Measurements from ENCODE around the gene MIOX. TPM values are rescaled to one million over a fixed set of nuclear protein-coding genes. Genes with fewer than 3 reads are reported as not detected.
A peak's percentile ranks its signal among the peaks of the same experiment; 100 is the strongest.

MIOX gene
- total RNA-seq, 1 experiment from 2014 or later = not detected

DNA sequence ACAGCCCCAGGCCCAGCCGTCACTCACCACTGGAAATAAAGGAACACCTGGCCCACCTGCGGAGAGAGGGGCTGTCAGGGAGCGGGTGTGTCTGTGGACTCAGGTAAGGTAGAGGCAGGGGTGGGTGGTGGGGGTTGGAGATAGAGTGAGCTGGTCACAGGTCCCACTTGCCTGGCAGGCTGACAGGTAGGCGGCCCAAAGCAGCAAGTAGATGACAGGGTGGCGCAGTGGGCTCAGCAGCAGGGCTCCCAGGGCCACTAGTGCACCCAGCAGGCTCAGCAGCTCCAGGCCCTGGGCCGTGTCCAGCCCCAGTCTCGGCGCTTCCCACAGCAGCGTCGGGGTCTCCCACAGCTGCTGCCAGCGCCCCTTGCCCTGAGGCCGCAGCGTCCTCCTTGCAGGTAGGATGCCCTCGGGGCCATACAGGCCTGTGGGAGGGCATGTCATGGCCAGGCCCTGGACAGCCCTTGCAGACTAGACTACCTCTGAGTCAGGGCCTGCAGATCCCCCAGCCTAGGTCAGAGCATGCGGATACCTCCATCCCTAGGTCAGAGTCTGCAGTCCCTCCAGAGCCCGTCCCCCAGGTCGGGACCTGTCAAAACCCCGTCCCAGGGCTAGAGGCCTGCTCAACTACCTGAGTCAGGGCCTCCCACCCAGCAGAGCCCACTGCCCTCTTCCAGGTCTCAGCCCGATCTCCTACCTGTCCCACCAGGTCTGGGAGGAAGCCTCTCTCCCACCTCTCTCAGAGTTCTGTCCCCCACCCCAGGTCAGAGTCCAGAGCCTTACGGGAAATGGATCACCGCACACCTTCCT, 20.2 kb downstream of the MIOX start:
- ChIA-PET CTCF (interaction anchor here (1.4 kb wide), 1 partner anchor 114 kb away, joined by 9 read pairs; no protein-coding TSS in a partner anchor), POLR2A (interaction anchor here (2.6 kb wide), 1 partner anchor 18 kb away, joined by 71 read pairs; the partner anchor contains the start of gene SCO2)
- Histone ChIP-seq H3K9me3 (no peaks in the 10 kb centered on the region), H3K4me3 (ENCODE audit: low read depth, low read length) (peak overlapping the region; percentile 91), H3K36me3 (ENCODE audit: control insufficient read depth, insufficient read depth, low read length) (no peaks in the 10 kb centered on the region; the same call in 1 of the 2 replicates), H3K27me3 (replicated peaks; ENCODE audit: control insufficient read depth, insufficient read depth, low read length) (no peaks in the 10 kb centered on the region), H3K4me1 (peaks cover 5% of the 10 kb centered on the region; the same call in 1 of the 2 replicates)
- Mint-ChIP-seq H3K4me1 (ENCODE audit: low read depth, unreplicated experiment) (peaks cover 11% of the 10 kb centered on the region), H3K27ac (ENCODE audit: unreplicated experiment) (peak overlapping the region; percentile 76), H3K36me3 (ENCODE audit: insufficient read depth, unreplicated experiment) (peaks cover 24% of the 10 kb centered on the region), H3K9me3 (ENCODE audit: unreplicated experiment) (no peaks in the 10 kb centered on the region), H3K4me3 (ENCODE audit: unreplicated experiment) (peak overlapping the region; percentile 93), H3K27me3 (ENCODE audit: insufficient read depth, unreplicated experiment) (no peaks in the 10 kb centered on the region)
- peak in 1 of 2 experiments; percentile 25 for DNase-seq
- intact Hi-C loops (cut with micrococcal nuclease; ENCODE audit: unreplicated experiment) = loop anchor here (10.0 kb wide), 1 partner anchor 112 kb away; no protein-coding TSS in a partner anchor
- TF ChIP-seq CTCF (IDR thresholded peaks at IDR 0.05; ENCODE audit: insufficient read depth in 1 of 2, low read depth in 1 of 2, low read length in 1 of 2, severe bottlenecking in 1 of 2, unreplicated experiment in 1 of 2) = no peak
- TSS peak; percentile 38 for BruUV-seq (replicated peaks)

GRCh38 chr22:50507421-50507990, 20.8 kb downstream of the MIOX start, which contains the start of gene LMF2:
TSS of gene LMF2 (minus strand) at chr22:50507702. CDS start at chr22:50507675, 27 bp downstream.
- intact Hi-C loops (cut with micrococcal nuclease; ENCODE audit: unreplicated experiment) = loop anchor here (10.0 kb wide), 1 partner anchor 113 kb away; no protein-coding TSS in a partner anchor
- H3K36me3 Mint-ChIP-seq (ENCODE audit: insufficient read depth, unreplicated experiment) = peaks cover 31% of the 10 kb centered on the region
- H3K27me3 ChIP-seq (replicated peaks; ENCODE audit: control insufficient read depth, insufficient read depth, low read length) = no peaks in the 10 kb centered on the region
- H3K9me3 Mint-ChIP-seq (ENCODE audit: unreplicated experiment) = no peaks in the 10 kb centered on the region
- CTCF ChIA-PET = interaction anchor here (0.6 to 2.3 kb wide), 10 partner anchors 9 to 213 kb away, joined by 3 to 32 read pairs (median 4); partner anchors contain the start of genes SCO2 and SYCE3
- H3K36me3 ChIP-seq (ENCODE audit: control insufficient read depth, insufficient read depth, low read length) = no peaks in the 10 kb centered on the region; the same call in 1 of the 2 replicates
- no peaks in the 10 kb centered on the region for H3K9me3 ChIP-seq
- no peaks in the 10 kb centered on the region for H3K27me3 Mint-ChIP-seq (ENCODE audit: insufficient read depth, unreplicated experiment)
- H3K4me3 ChIP-seq (ENCODE audit: low read depth, low read length) = peak within 1 kb of the TSS; percentile 91
- H3K27ac Mint-ChIP-seq (ENCODE audit: unreplicated experiment) = peak within 1 kb of the TSS; percentile 90
- POLR2A ChIA-PET = interaction anchor here (0.5 to 2.6 kb wide), 15 partner anchors 10 to 260 kb away, joined by 3 to 71 read pairs (median 4); partner anchors contain the start of genes ARSA, CHKB, MIOX and SCO2
- no TSS peak for BruUV-seq (replicated peaks)
- no peak for TF ChIP-seq CTCF (IDR thresholded peaks at IDR 0.05; ENCODE audit: insufficient read depth in 1 of 2, low read depth in 1 of 2, low read length in 1 of 2, severe bottlenecking in 1 of 2, unreplicated experiment in 1 of 2)
- peaks cover 5% of the 10 kb centered on the region; the same call in 1 of the 2 replicates for H3K4me1 ChIP-seq
- peak within 1 kb of the TSS; percentile 93 for H3K4me3 Mint-ChIP-seq (ENCODE audit: unreplicated experiment)
- peaks cover 11% of the 10 kb centered on the region for H3K4me1 Mint-ChIP-seq (ENCODE audit: low read depth, unreplicated experiment)
- peak; percentile 86 to 90 for DNase-seq

All from Caco-2 (cell line).